Trophoblast cell (in vitro differentiated cells and primary cell): ENCODE data around the gene ADORA1.

Source experiments
- DNase-seq, 2 donors: peaks; one replicate each; pipeline ENCODE4 v3.0.0-alpha.2; 2016
- H2AFZ ChIP-seq: 2 replicates; pipeline ENCODE4 v1.6.1; 2013; ENCODE audit warnings: low read length, moderate library complexity, mild to moderate bottlenecking; ENCODE audit not compliant: insufficient read depth, poor library complexity
- H2AK5ac ChIP-seq: 2 replicates; pipeline ENCODE4 v1.6.1; 2013; ENCODE audit warnings: mild to moderate bottlenecking, low read length
- H2BK120ac ChIP-seq: 2 replicates; pipeline ENCODE4 v1.6.1; 2013; ENCODE audit warnings: low read length, mild to moderate bottlenecking, moderate library complexity; ENCODE audit not compliant: insufficient read depth, poor library complexity
- H2BK12ac ChIP-seq: 2 replicates; pipeline ENCODE4 v1.6.1; 2013; ENCODE audit warnings: mild to moderate bottlenecking, low read length, moderate library complexity
- H2BK5ac ChIP-seq: 2 replicates; pipeline ENCODE4 v1.6.1; 2013; ENCODE audit warnings: low read length, low read depth, moderate library complexity, mild to moderate bottlenecking; ENCODE audit not compliant: poor library complexity
- H3K14ac ChIP-seq: 2 replicates; pipeline ENCODE4 v1.6.1; 2013; ENCODE audit warnings: mild to moderate bottlenecking, low read length
- H3K18ac ChIP-seq: 2 replicates; pipeline ENCODE4 v1.6.1; 2013; ENCODE audit warnings: mild to moderate bottlenecking, low read length
- H3K23ac ChIP-seq: 2 replicates; pipeline ENCODE4 v1.6.1; 2013; ENCODE audit warnings: low read length
- H3K27ac ChIP-seq: 2 replicates; pipeline ENCODE4 v1.5.1; 2013; ENCODE audit warnings: low read depth, mild to moderate bottlenecking, inconsistent platforms, low read length, moderate library complexity
- H3K27me3 ChIP-seq: 2 replicates; pipeline ENCODE4 v1.6.1; 2013; ENCODE audit warnings: inconsistent platforms, mild to moderate bottlenecking, low read length, moderate library complexity; ENCODE audit not compliant: insufficient read depth
- H3K36me3 ChIP-seq, 2 experiments: 1 replicate in 1 of 2; 2 replicates in 1 of 2; pipeline ENCODE4 v1.6.1; 2013; ENCODE audit warnings: low read length in 2 of 2, mild to moderate bottlenecking in 2 of 2, moderate library complexity in 1 of 2; ENCODE audit not compliant: insufficient read depth in 2 of 2, control insufficient read depth in 1 of 2
- H3K4ac ChIP-seq: 2 replicates; pipeline ENCODE4 v1.6.1; 2013; ENCODE audit warnings: low read depth, mild to moderate bottlenecking, low read length, moderate library complexity
- H3K4me1 ChIP-seq, 2 experiments: 1 replicate in 1 of 2; 2 replicates in 1 of 2; pipeline ENCODE4 v1.6.1; 2013; ENCODE audit warnings: low read length in 2 of 2, mild to moderate bottlenecking in 2 of 2, moderate library complexity in 1 of 2; ENCODE audit not compliant: insufficient read depth in 2 of 2, control insufficient read depth in 1 of 2
- H3K4me2 ChIP-seq: 2 replicates; pipeline ENCODE4 v1.6.1; 2013; ENCODE audit warnings: inconsistent platforms, mild to moderate bottlenecking, low read length, moderate library complexity
- H3K4me3 ChIP-seq: 2 replicates; pipeline ENCODE4 v1.5.1; 2013; ENCODE audit warnings: mild to moderate bottlenecking, low read depth, low read length, inconsistent platforms
- H3K79me1 ChIP-seq: one replicate; pipeline ENCODE4 v1.6.1; 2013; ENCODE audit warnings: low read length
- H3K79me2 ChIP-seq: 2 replicates; pipeline ENCODE4 v1.6.1; 2013; ENCODE audit warnings: low read length, mild to moderate bottlenecking; ENCODE audit not compliant: control insufficient read depth, insufficient read depth, poor library complexity
- H3K9ac ChIP-seq: 2 replicates; pipeline ENCODE4 v1.6.1; 2013; ENCODE audit warnings: mild to moderate bottlenecking, low read length
- H3K9me3 ChIP-seq: 2 replicates; pipeline ENCODE4 v1.6.1; 2013; ENCODE audit warnings: low read depth, mild to moderate bottlenecking, control low read depth, inconsistent platforms, low read length; ENCODE audit not compliant: insufficient read depth
- H4K12ac ChIP-seq: 2 replicates; pipeline ENCODE4 v1.6.1; 2013; ENCODE audit warnings: low read depth, mild to moderate bottlenecking, low read length, moderate library complexity
- H4K8ac ChIP-seq: 2 replicates; pipeline ENCODE4 v1.6.1; 2013; ENCODE audit warnings: low read depth, mild to moderate bottlenecking, low read length, moderate library complexity
- H4K91ac ChIP-seq: one replicate; pipeline ENCODE4 v1.6.1; 2013; ENCODE audit warnings: low read depth, mild to moderate bottlenecking, low read length, moderate library complexity
- WGBS: extraction: QIAGEN DNeasy Blood & Tissue Kit; methylation state at CpG from one replicate; pipeline ENCODE4 v1.1.7; 2013; ENCODE audit warnings: missing lambda C conversion rate; ENCODE audit not compliant: insufficient read length, insufficient coverage; ENCODE audit errors: extremely low coverage; 5-methylcytosine and 5-hydroxymethylcytosine counted together

ADORA1 gene

GRCh38 chr1:203172184-203173010 lies 44.9 kb downstream of the ADORA1 start:
- Histone ChIP-seq H4K12ac (no peak overlapping the region), H3K27me3 (no peaks in the 10 kb centered on the region), H4K8ac (no peak overlapping the region), H2AK5ac (no peak overlapping the region), H3K4me1 (no peaks in the 10 kb centered on the region), H3K23ac (no peak overlapping the region), H3K36me3 (no peaks in the 10 kb centered on the region), H3K4me3 (no peak overlapping the region), H3K4me2 (no peak overlapping the region), H3K79me2 (no peaks in the 10 kb centered on the region), H4K91ac (no peak overlapping the region), H2AFZ (no peak overlapping the region), H2BK12ac (no peak overlapping the region), H3K14ac (no peak overlapping the region), H3K27ac (no peak overlapping the region), H2BK120ac (no peak overlapping the region), H3K4ac (no peak overlapping the region), H2BK5ac (no peak overlapping the region), H3K18ac (no peak overlapping the region), H3K79me1 (no peaks in the 10 kb centered on the region), H3K9me3 (peaks cover 5% of the 10 kb centered on the region), H3K9ac (no peak overlapping the region)
- no CpG with 5 or more reads among the region's 8 CpGs for WGBS
- peak; percentile 51 to 86 for DNase-seq

- H3K4me3 ChIP-seq, result no peak overlapping the region
- H3K36me3 ChIP-seq, result no peaks in the 10 kb centered on the region
- no peak overlapping the region for H2AK5ac ChIP-seq
- no peak for DNase-seq
- H3K23ac ChIP-seq, result no peak overlapping the region
- H2BK120ac ChIP-seq, result no peak overlapping the region
- H4K12ac ChIP-seq, result no peak overlapping the region
- H4K91ac ChIP-seq, result no peak overlapping the region
- H4K8ac ChIP-seq, result no peak overlapping the region
- H2BK12ac ChIP-seq, result no peak overlapping the region
- H3K27ac ChIP-seq, result no peak overlapping the region
- peaks cover 5% of the 10 kb centered on the region for H3K9me3 ChIP-seq
- no peaks in the 10 kb centered on the region for H3K79me2 ChIP-seq
- H3K18ac ChIP-seq, result no peak overlapping the region
- no peak overlapping the region for H3K9ac ChIP-seq
- H3K4me1 ChIP-seq, result no peaks in the 10 kb centered on the region
- no peak overlapping the region for H3K4me2 ChIP-seq
- WGBS, result no CpG with 5 or more reads among the region's 2 CpGs
- H3K79me1 ChIP-seq, result no peaks in the 10 kb centered on the region
- no peak overlapping the region for H2AFZ ChIP-seq
- H3K27me3 ChIP-seq, result no peaks in the 10 kb centered on the region
- H2BK5ac ChIP-seq, result no peak overlapping the region
- H3K4ac ChIP-seq, result no peak overlapping the region
- no peak overlapping the region for H3K14ac ChIP-seq
These were observed 45.6 kb downstream of the ADORA1 start for GRCh38 chr1:203173011-203173555.

GRCh38 chr1:203173566-203173965 lies 46.0 kb downstream of the ADORA1 start:
- DNase-seq, result no peak
- Histone ChIP-seq H3K4me1 (no peaks in the 10 kb centered on the region), H2AK5ac (no peak overlapping the region), H4K12ac (no peak overlapping the region), H4K91ac (no peak overlapping the region), H3K27me3 (no peaks in the 10 kb centered on the region), H3K27ac (no peak overlapping the region), H3K4me3 (no peak overlapping the region), H3K79me1 (no peaks in the 10 kb centered on the region), H3K14ac (no peak overlapping the region), H4K8ac (no peak overlapping the region), H3K9ac (no peak overlapping the region), H2AFZ (no peak overlapping the region), H2BK12ac (no peak overlapping the region), H3K23ac (no peak overlapping the region), H3K4ac (no peak overlapping the region), H3K9me3 (peaks cover 5% of the 10 kb centered on the region), H3K36me3 (no peaks in the 10 kb centered on the region), H2BK120ac (no peak overlapping the region), H3K79me2 (no peaks in the 10 kb centered on the region), H3K4me2 (no peak overlapping the region), H2BK5ac (no peak overlapping the region), H3K18ac (no peak overlapping the region)
- no CpG with 5 or more reads among the region's 5 CpGs for WGBS

- Histone ChIP-seq H4K12ac (no peak overlapping the region), H3K79me2 (no peaks in the 10 kb centered on the region), H4K91ac (no peak overlapping the region), H3K9ac (no peak overlapping the region), H2BK120ac (no peak overlapping the region), H3K4me1 (no peaks in the 10 kb centered on the region), H4K8ac (no peak overlapping the region), H3K79me1 (no peaks in the 10 kb centered on the region), H3K27me3 (no peaks in the 10 kb centered on the region), H3K27ac (no peak overlapping the region), H3K4ac (no peak overlapping the region), H2BK5ac (no peak overlapping the region), H3K36me3 (no peaks in the 10 kb centered on the region), H2BK12ac (no peak overlapping the region), H2AFZ (no peak overlapping the region), H3K23ac (no peak overlapping the region), H3K18ac (no peak overlapping the region), H3K14ac (no peak overlapping the region), H3K4me3 (no peak overlapping the region), H3K4me2 (no peak overlapping the region), H3K9me3 (peaks cover 5% of the 10 kb centered on the region), H2AK5ac (no peak overlapping the region)
- no peak for DNase-seq
- no CpG with 5 or more reads among the region's 12 CpGs for WGBS
These were observed 46.9 kb downstream of the ADORA1 start for GRCh38 chr1:203174324-203174985.
